ENCODE results near the gene ZMYND19. TPM values are rescaled to one million over a fixed set of nuclear protein-coding genes. Genes with fewer than 3 reads are reported as not detected.

Gene ZMYND19
- total RNA-seq, 1 experiment from 2014 or later = 77.9 TPM

GRCh38 chr9:137621131-137621757 is 30.9 kb upstream of the ZMYND19 start (continued):
- no peak for TF ChIP-seq HMGA2 (CRISPR knock-in tag; IDR thresholded peaks at IDR 0.05)

- CTCF ChIA-PET = interaction anchor here (0.9 to 1.2 kb wide), 2 partner anchors 45 to 52 kb away, joined by 3 to 6 read pairs; no protein-coding TSS in a partner anchor
- Mint-ChIP-seq H3K4me1 (peaks cover 39% of the 10 kb centered on the region), H3K9me3 (no peaks in the 10 kb centered on the region), H3K36me3 (peaks cover 14% of the 10 kb centered on the region), H3K27ac (peak overlapping the region; percentile 84), H3K4me3 (peak overlapping the region; percentile 47), H3K27me3 (ENCODE audit: low read depth) (no peaks in the 10 kb centered on the region)
- ATAC-seq (no peak), DNase-seq (ENCODE audit: low spot score) (no peak)
- TF ChIP-seq JAZF1 (CRISPR knock-in tag; IDR thresholded peaks at IDR 0.05) (no peak), ZNF121 (CRISPR knock-in tag; IDR thresholded peaks at IDR 0.05) (no peak), SMAD3 (CRISPR knock-in tag; IDR thresholded peaks at IDR 0.05; ENCODE audit: borderline replicate concordance) (no peak), ELF4 (CRISPR knock-in tag; IDR thresholded peaks at IDR 0.05; ENCODE audit: low read depth) (no peak), TCF7 (CRISPR knock-in tag; IDR thresholded peaks at IDR 0.05; ENCODE audit: low read depth) (no peak), ESRRA (CRISPR knock-in tag; IDR thresholded peaks at IDR 0.05; ENCODE audit: borderline replicate concordance) (no peak), FOXK1 (CRISPR knock-in tag; IDR thresholded peaks at IDR 0.05) (no peak), ZSCAN18 (CRISPR knock-in tag; IDR thresholded peaks at IDR 0.05) (no peak), PREB (CRISPR knock-in tag; IDR thresholded peaks at IDR 0.05; ENCODE audit: borderline replicate concordance) (no peak)
- TF ChIP-seq, protein P1, sequence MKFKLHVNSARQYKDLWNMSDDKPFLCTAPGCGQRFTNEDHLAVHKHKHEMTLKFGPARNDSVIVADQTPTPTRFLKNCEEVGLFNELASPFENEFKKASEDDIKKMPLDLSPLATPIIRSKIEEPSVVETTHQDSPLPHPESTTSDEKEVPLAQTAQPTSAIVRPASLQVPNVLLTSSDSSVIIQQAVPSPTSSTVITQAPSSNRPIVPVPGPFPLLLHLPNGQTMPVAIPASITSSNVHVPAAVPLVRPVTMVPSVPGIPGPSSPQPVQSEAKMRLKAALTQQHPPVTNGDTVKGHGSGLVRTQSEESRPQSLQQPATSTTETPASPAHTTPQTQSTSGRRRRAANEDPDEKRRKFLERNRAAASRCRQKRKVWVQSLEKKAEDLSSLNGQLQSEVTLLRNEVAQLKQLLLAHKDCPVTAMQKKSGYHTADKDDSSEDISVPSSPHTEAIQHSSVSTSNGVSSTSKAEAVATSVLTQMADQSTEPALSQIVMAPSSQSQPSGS (CRISPR knock-in tag; IDR thresholded peaks at IDR 0.05; ENCODE audit: borderline replicate concordance, low read depth) = no peak
- TF ChIP-seq, protein P2, sequence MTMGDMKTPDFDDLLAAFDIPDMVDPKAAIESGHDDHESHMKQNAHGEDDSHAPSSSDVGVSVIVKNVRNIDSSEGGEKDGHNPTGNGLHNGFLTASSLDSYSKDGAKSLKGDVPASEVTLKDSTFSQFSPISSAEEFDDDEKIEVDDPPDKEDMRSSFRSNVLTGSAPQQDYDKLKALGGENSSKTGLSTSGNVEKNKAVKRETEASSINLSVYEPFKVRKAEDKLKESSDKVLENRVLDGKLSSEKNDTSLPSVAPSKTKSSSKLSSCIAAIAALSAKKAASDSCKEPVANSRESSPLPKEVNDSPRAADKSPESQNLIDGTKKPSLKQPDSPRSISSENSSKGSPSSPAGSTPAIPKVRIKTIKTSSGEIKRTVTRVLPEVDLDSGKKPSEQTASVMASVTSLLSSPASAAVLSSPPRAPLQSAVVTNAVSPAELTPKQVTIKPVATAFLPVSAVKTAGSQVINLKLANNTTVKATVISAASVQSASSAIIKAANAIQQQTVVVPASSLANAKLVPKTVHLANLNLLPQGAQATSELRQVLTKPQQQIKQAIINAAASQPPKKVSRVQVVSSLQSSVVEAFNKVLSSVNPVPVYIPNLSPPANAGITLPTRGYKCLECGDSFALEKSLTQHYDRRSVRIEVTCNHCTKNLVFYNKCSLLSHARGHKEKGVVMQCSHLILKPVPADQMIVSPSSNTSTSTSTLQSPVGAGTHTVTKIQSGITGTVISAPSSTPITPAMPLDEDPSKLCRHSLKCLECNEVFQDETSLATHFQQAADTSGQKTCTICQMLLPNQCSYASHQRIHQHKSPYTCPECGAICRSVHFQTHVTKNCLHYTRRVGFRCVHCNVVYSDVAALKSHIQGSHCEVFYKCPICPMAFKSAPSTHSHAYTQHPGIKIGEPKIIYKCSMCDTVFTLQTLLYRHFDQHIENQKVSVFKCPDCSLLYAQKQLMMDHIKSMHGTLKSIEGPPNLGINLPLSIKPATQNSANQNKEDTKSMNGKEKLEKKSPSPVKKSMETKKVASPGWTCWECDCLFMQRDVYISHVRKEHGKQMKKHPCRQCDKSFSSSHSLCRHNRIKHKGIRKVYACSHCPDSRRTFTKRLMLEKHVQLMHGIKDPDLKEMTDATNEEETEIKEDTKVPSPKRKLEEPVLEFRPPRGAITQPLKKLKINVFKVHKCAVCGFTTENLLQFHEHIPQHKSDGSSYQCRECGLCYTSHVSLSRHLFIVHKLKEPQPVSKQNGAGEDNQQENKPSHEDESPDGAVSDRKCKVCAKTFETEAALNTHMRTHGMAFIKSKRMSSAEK (CRISPR knock-in tag; IDR thresholded peaks at IDR 0.05; ENCODE audit: borderline replicate concordance) = no peak
- TF ChIP-seq, protein P3, sequence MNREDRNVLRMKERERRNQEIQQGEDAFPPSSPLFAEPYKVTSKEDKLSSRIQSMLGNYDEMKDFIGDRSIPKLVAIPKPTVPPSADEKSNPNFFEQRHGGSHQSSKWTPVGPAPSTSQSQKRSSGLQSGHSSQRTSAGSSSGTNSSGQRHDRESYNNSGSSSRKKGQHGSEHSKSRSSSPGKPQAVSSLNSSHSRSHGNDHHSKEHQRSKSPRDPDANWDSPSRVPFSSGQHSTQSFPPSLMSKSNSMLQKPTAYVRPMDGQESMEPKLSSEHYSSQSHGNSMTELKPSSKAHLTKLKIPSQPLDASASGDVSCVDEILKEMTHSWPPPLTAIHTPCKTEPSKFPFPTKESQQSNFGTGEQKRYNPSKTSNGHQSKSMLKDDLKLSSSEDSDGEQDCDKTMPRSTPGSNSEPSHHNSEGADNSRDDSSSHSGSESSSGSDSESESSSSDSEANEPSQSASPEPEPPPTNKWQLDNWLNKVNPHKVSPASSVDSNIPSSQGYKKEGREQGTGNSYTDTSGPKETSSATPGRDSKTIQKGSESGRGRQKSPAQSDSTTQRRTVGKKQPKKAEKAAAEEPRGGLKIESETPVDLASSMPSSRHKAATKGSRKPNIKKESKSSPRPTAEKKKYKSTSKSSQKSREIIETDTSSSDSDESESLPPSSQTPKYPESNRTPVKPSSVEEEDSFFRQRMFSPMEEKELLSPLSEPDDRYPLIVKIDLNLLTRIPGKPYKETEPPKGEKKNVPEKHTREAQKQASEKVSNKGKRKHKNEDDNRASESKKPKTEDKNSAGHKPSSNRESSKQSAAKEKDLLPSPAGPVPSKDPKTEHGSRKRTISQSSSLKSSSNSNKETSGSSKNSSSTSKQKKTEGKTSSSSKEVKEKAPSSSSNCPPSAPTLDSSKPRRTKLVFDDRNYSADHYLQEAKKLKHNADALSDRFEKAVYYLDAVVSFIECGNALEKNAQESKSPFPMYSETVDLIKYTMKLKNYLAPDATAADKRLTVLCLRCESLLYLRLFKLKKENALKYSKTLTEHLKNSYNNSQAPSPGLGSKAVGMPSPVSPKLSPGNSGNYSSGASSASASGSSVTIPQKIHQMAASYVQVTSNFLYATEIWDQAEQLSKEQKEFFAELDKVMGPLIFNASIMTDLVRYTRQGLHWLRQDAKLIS (CRISPR knock-in tag; IDR thresholded peaks at IDR 0.05; ENCODE audit: borderline replicate concordance) = no peak
- POLR2A ChIA-PET = interaction anchor here (2.1 kb wide), 1 partner anchor 45 kb away, joined by 6 read pairs; no protein-coding TSS in a partner anchor
Observed at GRCh38 chr9:137620581-137620980, 30.3 kb upstream of the ZMYND19 start.
